Measurements from ENCODE around the gene AAMP.

DNA sequence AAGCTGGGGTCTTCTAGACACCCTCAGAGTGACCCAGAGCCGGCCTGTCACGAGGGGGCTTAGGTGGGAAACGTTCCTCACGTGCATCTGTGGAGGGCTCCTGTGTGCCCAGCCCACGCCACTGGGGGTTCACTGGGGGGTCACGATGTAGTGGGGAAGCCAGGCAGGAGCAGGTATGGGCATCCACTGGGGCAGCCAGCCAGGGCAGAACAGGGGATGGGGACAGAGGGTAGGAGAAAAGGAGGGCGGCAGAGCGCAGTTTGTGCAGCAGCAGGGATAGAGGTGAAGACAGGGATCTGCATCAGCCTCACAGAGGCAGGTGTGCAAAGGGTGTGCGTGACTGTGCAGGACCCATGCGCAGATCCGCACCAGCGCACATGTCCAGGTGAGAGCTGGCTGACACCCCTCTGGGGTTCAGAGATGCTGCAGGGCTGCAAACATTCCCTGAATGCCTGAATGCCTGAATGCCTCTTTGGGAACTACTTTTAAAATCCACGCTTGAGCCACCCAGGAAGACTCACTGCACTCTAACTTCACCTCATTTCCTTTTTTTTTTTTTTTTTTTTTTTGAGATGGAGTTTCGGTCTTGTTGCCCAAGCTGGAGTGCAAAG is 10.4 kb upstream of the AAMP start:
- TF ChIP-seq, protein P1, sequence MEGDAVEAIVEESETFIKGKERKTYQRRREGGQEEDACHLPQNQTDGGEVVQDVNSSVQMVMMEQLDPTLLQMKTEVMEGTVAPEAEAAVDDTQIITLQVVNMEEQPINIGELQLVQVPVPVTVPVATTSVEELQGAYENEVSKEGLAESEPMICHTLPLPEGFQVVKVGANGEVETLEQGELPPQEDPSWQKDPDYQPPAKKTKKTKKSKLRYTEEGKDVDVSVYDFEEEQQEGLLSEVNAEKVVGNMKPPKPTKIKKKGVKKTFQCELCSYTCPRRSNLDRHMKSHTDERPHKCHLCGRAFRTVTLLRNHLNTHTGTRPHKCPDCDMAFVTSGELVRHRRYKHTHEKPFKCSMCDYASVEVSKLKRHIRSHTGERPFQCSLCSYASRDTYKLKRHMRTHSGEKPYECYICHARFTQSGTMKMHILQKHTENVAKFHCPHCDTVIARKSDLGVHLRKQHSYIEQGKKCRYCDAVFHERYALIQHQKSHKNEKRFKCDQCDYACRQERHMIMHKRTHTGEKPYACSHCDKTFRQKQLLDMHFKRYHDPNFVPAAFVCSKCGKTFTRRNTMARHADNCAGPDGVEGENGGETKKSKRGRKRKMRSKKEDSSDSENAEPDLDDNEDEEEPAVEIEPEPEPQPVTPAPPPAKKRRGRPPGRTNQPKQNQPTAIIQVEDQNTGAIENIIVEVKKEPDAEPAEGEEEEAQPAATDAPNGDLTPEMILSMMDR (IDR thresholded peaks at IDR 0.05) = no peak
- TF ChIP-seq POLR2A (IDR thresholded peaks at IDR 0.05) (no peak), POLR2AphosphoS5 (IDR thresholded peaks at IDR 0.05; ENCODE audit: insufficient read depth in 1 of 2, low read depth in 1 of 2) (no peak)
